Coronary artery (tissue), 2 donors: ENCODE results near the gene FBXL13.
"Not testable (repeated sequence)": the region's sequence is repeated elsewhere in the genome, so short reads cannot be mapped to it uniquely, and the experiment has no call there.

Source experiments
- DNase-seq: peaks from one replicate; pipeline ENCODE4 v3.0.0-alpha.2; 2017; ENCODE audit warnings: low spot score
- H3K27ac ChIP-seq, 2 donors: fragments of 200-600 bp; sonication (generic); one replicate each; pipeline ENCODE4 v1.5.1; 2016 to 2019
- H3K4me3 ChIP-seq: fragments of 200-600 bp; sonication (generic); 2 replicates; pipeline ENCODE4 v1.5.1; 2016; ENCODE audit warnings: mild to moderate bottlenecking, moderate library complexity

The FBXL13 gene

GRCh38 chr7:102770467-102770866 lies 304.1 kb downstream of the FBXL13 start:
- not testable (repeated sequence) for H3K4me3 ChIP-seq, DNase-seq, H3K27ac ChIP-seq

- H3K27ac ChIP-seq, DNase-seq, H3K4me3 ChIP-seq: not testable (repeated sequence)
Observed at GRCh38 chr7:102769657-102770192, 304.9 kb downstream of the FBXL13 start.

GRCh38 chr7:102763295-102763905 lies 311.2 kb downstream of the FBXL13 start:
- not testable (repeated sequence) for DNase-seq, H3K4me3 ChIP-seq
- peak overlapping the region; percentile 32 to 68 for H3K27ac ChIP-seq
